HG03439 (cell line): ENCODE measurements around the gene TSPAN11.

Source experiments
- ATAC-seq: cut with Tn5 transposase; IDR thresholded peaks from one replicate; pipeline ENCODE4 v1.9.1; 2021; ENCODE audit warnings: mild to moderate bottlenecking, moderate library complexity; ENCODE audit not compliant: unreplicated experiment

Gene TSPAN11

GRCh38 chr12:31037931-31038330 is 111.4 kb downstream of the TSPAN11 start:
- ATAC-seq = no peak

GRCh38 chr12:31041033-31041564 is 114.6 kb downstream of the TSPAN11 start:
- ATAC-seq = no peak
